EH (cell line): ENCODE results near the gene ZNF687.
A peak's percentile ranks its signal among the peaks of the same experiment; 100 is the strongest.

Experiments
- DNase-seq: peaks from one replicate; pipeline ENCODE4 v3.0.0-alpha.2; 2015; ENCODE audit warnings: low read depth

The ZNF687 gene

DNA sequence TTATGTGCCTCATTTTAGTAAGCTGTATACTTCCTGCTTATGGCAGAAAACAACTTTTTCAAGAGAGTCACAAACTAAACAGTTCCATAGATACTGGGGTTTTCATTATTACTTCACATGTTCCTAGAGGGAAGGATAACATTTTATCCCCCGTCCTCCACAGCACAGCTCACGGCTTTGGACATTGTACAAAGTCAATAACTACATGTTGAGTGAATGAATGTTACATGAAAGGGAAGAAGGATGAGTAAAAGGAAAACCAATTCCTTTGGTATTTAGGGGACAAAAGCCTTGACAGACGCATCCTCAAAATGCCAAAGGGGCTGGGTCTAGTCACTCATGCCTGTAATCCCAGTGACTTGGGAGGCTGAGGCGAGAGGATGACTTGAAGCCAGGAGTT is 30.3 kb downstream of the ZNF687 start:
- peak; percentile 34 for DNase-seq

GRCh38 chr1:151312826-151313225 is 30.7 kb downstream of the ZNF687 start:
- DNase-seq: no peak

DNA sequence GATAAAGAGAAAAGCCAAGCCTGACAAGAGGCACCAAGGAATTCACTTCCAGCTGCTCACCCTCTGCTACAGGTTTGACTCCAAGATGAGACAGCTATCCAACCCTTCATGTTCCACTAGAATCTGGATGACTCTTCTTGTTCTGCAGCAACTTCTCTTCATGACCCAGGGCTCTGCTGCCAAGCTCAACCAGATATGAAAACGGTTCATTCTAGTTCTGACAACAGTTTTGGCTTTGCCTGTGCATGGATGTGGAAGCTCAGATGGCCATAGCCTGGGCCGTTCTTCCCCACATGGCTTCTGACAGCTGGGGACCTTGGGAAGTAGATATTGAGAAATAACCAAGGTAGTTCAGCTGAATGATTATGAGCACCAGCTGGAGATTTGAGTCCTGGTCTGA is 31.4 kb downstream of the ZNF687 start:
- DNase-seq: no peak

DNA sequence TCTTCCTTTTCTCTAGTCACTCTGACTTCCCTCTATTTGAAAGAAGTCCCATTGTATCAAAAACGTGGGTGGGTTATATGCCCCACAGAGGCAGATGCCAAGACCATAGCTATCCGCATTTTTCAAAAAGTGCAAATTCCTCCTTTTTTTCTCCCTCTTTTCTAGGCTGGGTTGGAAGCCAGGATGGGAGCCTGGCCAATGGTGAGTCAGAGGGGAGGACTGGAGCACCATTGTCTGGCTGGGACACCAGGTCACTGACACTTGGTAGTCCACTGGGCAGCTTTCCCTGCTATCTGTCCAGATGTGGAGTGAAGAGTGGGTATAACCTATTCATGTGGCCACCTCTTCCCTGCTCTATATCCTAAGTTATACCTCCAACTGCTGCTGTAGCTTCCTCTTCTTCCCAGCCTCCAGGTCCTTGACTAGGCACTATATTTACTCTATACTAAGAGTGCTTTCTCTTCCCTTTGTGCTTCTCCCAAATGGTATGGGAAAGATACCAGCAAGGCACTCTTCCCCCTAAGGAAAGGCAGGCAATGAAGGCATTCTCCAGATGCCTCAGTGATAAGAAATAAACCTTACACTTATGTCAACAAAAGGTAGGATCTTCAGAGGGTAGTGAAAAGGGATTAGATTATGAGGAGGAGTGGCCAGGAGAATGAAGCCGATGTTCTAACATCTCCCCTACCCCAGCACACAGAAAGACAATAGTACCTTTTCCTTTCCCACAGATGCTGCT is 32.2 kb downstream of the ZNF687 start:
- peak; percentile 92 for DNase-seq

DNA sequence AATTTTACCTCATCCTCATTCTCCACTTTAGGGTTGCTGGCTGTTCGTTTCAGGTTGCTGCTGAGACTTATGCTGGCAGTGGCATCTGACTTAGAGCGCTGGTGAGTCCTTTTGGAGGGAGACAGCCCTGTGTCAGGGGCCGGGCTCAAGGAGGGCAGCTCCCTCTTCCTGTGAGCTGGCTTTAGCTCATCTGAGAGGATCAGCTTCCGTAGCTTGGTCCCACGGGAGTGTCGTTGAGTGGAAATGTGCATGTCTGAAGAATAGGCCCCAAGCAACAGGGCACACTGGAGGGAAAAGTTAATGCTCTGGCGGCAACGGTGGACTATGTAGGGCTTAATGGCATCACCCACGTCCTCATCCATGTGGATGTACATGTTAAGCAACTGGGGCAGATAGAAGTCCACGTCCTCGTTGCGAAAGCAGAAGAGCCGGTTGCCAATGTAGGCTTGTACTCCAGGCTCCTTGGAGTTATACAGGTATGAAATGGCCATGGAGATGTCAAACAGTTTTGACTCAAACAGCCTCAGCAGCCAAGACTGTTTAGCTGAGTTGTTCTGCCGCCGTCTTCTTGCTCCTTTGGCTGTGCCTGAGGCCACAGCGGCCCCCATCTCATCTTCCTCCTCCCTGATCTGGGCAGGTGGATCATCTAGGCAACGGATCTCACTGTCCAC is 33.6 kb downstream of the ZNF687 start:
- DNase-seq: no peak

DNA sequence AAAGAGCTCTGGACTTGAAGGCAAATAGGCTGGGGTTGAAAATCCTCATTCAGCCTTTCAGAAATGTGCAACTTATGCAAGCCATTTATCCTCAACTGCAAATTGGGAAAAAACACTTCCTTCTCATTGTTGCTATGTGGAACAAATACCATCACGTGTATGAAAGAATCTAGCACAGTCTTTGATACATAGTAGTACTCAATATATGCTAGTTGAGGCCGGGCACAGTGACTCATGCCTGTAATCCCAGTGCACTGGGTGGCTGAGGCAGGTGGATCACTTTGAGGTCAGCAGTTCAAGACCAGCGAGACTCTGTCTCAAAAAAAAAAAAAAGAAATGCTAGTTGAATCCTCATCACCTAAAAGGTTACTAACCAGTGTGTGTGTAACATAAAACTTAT is 36.9 kb downstream of the ZNF687 start:
- DNase-seq: no peak

DNA sequence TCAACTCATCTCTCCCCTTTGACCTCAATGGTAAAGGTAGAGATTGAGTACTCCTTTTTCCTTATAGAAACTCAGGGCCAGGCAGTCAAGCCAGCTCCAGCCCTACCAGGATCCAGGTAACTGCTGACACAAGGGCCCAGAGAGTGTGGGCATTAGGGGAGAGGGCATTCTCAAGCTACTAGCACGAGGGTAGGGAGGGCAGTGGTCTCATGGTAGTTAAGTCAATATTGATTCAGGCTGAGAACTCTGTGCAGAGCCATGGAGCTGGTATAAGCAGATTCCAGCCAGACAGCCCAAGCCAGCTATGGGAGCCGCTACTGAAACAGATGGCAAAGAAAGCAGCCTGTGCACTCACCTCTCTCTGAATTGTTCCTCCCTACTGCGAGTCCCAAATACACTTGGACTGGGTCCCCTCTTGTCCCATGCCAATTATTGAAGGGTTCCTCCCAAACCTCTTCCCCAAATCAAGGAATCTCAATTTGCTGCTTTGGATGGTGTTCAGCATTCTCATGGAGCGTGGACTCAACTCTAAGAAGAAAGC is 42.4 kb downstream of the ZNF687 start:
- DNase-seq: no peak

- DNase-seq: peak; percentile 54
Observed at GRCh38 chr1:151325231-151325630, 43.1 kb downstream of the ZNF687 start.

GRCh38 chr1:151325646-151326429 is 43.7 kb downstream of the ZNF687 start:
- DNase-seq: peak; percentile 52

DNA sequence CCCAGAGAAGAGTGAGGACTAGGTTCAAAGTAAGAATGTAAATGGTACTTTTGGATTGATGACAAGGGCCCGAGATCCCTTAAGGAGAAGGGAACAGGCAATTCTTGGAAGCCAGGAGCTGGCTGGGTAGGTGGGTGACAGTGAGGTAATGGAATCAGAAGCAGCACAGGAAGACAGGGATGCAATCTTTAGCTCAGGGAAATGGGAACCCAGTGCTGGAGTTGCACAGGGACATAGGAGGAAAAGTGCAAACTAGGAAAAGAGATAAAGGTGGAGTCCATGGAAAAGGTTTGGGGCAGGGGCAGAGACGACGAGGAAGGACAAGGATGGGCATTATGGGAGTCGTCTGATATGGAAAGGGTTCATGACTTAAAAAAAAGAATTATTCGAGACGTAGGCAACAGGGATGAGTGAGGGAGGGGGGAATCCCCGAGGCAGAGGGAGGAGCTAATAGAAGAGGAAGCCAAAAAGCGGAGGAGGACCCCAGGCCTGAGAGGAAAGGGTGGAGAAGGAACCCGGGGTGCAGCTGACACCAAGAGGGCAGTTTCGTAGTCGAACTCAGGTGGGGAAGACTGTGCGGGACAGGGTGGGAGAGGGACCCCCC is 44.6 kb downstream of the ZNF687 start:
- DNase-seq: peak; percentile 62

- DNase-seq: peak; percentile 99
Observed at GRCh38 chr1:151327223-151327902, 45.3 kb downstream of the ZNF687 start, which contains the start of gene PI4KB. TSS of gene PI4KB (minus strand) at chr1:151327416. CDS start at chr1:151316481, 10,935 bp downstream.

- no peak for DNase-seq
Observed at GRCh38 chr1:151327903-151328674, 46.0 kb downstream of the ZNF687 start.

GRCh38 chr1:151334822-151335221 is 52.7 kb downstream of the ZNF687 start:
- DNase-seq: no peak

DNA sequence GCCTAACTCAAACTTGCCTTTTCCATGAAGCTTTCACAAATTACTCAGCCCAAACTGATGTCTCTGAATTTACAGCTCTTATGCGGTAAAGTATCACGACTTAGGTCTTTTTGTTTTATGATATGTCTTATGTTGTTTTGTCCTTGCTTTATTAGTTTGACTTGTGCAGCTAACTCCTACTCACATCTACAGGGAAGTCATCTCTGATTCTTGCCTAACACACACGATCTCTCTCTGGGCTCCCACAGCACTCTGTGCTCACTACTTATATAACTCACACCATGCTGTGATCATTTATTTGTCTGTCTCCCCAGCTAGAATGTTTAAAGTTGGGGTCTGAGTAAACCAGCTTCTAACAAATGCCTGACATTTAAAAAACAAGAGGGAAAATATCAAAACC is 54.5 kb downstream of the ZNF687 start:
- DNase-seq: no peak

DNA sequence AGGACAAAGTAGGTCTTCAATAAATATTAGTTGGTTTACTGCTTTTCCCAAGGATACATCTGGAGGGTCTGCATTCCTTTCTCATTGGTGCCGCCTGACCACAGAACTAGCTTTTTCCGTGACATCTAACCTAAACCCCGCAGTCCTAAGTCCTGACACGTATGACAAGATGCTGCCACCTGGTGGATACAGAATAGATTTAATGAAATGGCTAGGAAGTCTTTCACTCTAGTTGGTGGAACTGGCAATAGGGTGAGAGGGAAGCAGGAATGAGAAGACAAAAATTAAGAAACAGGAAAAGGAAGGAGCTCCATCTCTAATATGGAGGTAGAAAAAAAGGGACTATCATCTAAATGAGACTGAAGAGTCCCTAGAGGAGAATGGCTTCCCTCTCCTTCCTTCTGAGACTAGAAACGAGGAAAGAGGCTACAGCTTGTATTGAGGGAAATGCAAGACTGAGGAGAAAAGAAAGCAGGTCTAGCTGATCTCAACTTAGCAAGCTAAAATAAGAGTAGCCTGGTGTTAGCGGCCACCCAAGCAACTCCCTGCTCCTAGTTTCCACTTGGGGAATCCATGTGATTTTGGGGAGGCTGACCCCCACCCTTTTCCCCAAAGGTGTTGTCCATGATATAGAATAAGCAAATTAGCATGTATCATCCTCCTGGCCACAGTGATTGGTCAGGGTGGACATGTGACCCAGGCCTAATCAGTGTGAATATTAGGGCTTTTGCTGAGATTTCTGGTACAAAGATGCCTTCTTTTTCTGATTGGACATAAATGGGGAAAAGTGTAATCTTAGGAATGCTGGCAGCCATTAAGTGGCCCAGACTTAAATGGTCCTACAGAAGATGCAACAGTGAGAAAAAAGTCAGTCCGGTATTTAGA is 59.0 kb downstream of the ZNF687 start:
- peak; percentile 87 for DNase-seq
